Smooth muscle cell (in vitro differentiated cells): Measurements from ENCODE around the gene C2orf68. TPM values are rescaled to one million over a fixed set of nuclear protein-coding genes. Genes with fewer than 3 reads are reported as not detected.

ENCODE experiments used
- DNase-seq: peaks from one replicate; lab custom pipeline; 2025; ENCODE audit not compliant: unreplicated experiment; lab: John Stamatoyannopoulos, UW
- H2AFZ ChIP-seq: fragments of 200-600 bp; sonication (generic); 2 replicates; pipeline ENCODE4 v1.6.0; 2016; ENCODE audit warnings: antibody characterized with exemption, low read depth, mild to moderate bottlenecking
- H3F3A ChIP-seq: fragments of 200-600 bp; sonication (generic); 2 replicates; pipeline ENCODE4 v1.6.0; 2017; ENCODE audit warnings: antibody characterized with exemption, low read depth
- H3K27ac ChIP-seq: fragments of 200-600 bp; sonication (generic); 2 replicates; pipeline ENCODE4 v1.5.1; 2016; ENCODE audit warnings: low read depth, mild to moderate bottlenecking
- H3K27me3 ChIP-seq: fragments of 200-600 bp; sonication (generic); 2 replicates; pipeline ENCODE4 v1.6.1; 2016; ENCODE audit warnings: low read depth, mild to moderate bottlenecking
- H3K36me3 ChIP-seq: fragments of 200-600 bp; sonication (generic); 2 replicates; pipeline ENCODE4 v1.5.1; 2016; ENCODE audit warnings: low read depth
- H3K4me1 ChIP-seq: fragments of 200-600 bp; sonication (generic); 2 replicates; pipeline ENCODE4 v1.5.1; 2016; ENCODE audit warnings: low read depth
- H3K4me2 ChIP-seq: fragments of 200-600 bp; sonication (generic); 2 replicates; pipeline ENCODE4 v1.6.0; 2016; ENCODE audit warnings: mild to moderate bottlenecking
- H3K4me3 ChIP-seq: fragments of 200-600 bp; sonication (generic); 2 replicates; pipeline ENCODE4 v1.5.1; 2016; ENCODE audit warnings: mild to moderate bottlenecking
- H3K79me2 ChIP-seq: fragments of 200-600 bp; sonication (generic); 2 replicates; pipeline ENCODE4 v1.6.0; 2016; ENCODE audit warnings: low read depth, mild to moderate bottlenecking
- H3K9ac ChIP-seq: fragments of 200-600 bp; sonication (generic); 2 replicates; pipeline ENCODE4 v1.6.0; 2016; ENCODE audit warnings: low read depth
- H3K9me3 ChIP-seq: fragments of 200-600 bp; sonication (generic); replicated peaks from 2 replicates; pipeline ENCODE4 v1.5.1; 2016; ENCODE audit warnings: low read depth
- H4K20me1 ChIP-seq: fragments of 200-600 bp; sonication (generic); 2 replicates; pipeline ENCODE4 v1.6.0; 2016; ENCODE audit warnings: low read depth
- CTCF ChIP-seq: fragments of 200-600 bp; sonication (generic); IDR thresholded peaks from 2 replicates; pipeline ENCODE4 v1.5.1; 2017; ENCODE audit warnings: borderline replicate concordance, mild to moderate bottlenecking, antibody characterized with exemption; ENCODE audit not compliant: insufficient read depth, poor library complexity, severe bottlenecking
- WGBS: methylation state at CpG from one replicate; pipeline ENCODE4 v1.1.7; 2016; ENCODE audit warnings: low lambda C conversion rate; 5-methylcytosine and 5-hydroxymethylcytosine counted together
- polyA plus RNA-seq: library from polyadenylated mRNA; unstranded; fragments of >200 nt; fragmentation: Nextera tagmentation; extraction: Ambion mirVana; gene quantifications from 2 replicates; pipeline ENCODE4 v1.2.1, GENCODE V29; 2016
- total RNA-seq: library from RNA; depleted of rRNA; stranded (reverse); fragments of >200 nt; gene quantifications from 2 replicates; pipeline ENCODE4 v1.2.3, GENCODE V29; 2014

Gene C2orf68
- total and polyA plus RNA-seq, 2 experiments from 2014 or later, result 7.9 to 10.1 TPM

GRCh38 chr2:85613717-85614515 is 2.0 kb upstream of the C2orf68 start:
- Histone ChIP-seq H3K27me3 (no peaks in the 10 kb centered on the region), H3K9me3 (no peaks in the 10 kb centered on the region), H3F3A (peaks cover 14% of the 10 kb centered on the region), H3K4me1 (peaks cover 8% of the 10 kb centered on the region), H3K4me2 (no peak overlapping the region), H2AFZ (no peak overlapping the region), H3K27ac (no peak overlapping the region), H3K4me3 (no peak overlapping the region), H3K9ac (no peak overlapping the region), H3K79me2 (peaks cover 46% of the 10 kb centered on the region), H4K20me1 (peaks cover 21% of the 10 kb centered on the region), H3K36me3 (no peaks in the 10 kb centered on the region)
- no peak for DNase-seq
- WGBS, result 95% methylated on average over 10 of the region's 10 CpGs
- TF ChIP-seq CTCF, result no peak

- H3K27me3 ChIP-seq, result no peaks in the 10 kb centered on the region
- peaks cover 30% of the 10 kb centered on the region for H3F3A ChIP-seq
- H2AFZ ChIP-seq, result peak overlapping the region; percentile 82
- peak overlapping the region; percentile 74 for H3K4me3 ChIP-seq
- no peaks in the 10 kb centered on the region for H3K9me3 ChIP-seq
- peaks cover 26% of the 10 kb centered on the region for H3K79me2 ChIP-seq
- H3K9ac ChIP-seq, result peak overlapping the region; percentile 70
- DNase-seq, result no peak
- 5% methylated on average over 23 of the region's 24 CpGs for whole genome bisulfite sequencing
- no peak for TF ChIP-seq CTCF
- H3K36me3 ChIP-seq, result no peaks in the 10 kb centered on the region
- H3K4me1 ChIP-seq, result no peaks in the 10 kb centered on the region
- H3K4me2 ChIP-seq, result peak overlapping the region; percentile 92
- H3K27ac ChIP-seq, result peak overlapping the region; percentile 77
- H4K20me1 ChIP-seq, result peaks cover 6% of the 10 kb centered on the region
These were observed 605 bp downstream of the C2orf68 start for GRCh38 chr2:85611217-85611704.

- no peaks in the 10 kb centered on the region for H3K36me3 ChIP-seq
- no peak overlapping the region for H3K9ac ChIP-seq
- no peak for DNase-seq
- peaks cover 31% of the 10 kb centered on the region for H3K79me2 ChIP-seq
- peaks cover 4% of the 10 kb centered on the region for H3K4me1 ChIP-seq
- 85% methylated on average over 9 of the region's 9 CpGs for WGBS
- H3F3A ChIP-seq, result peaks cover 20% of the 10 kb centered on the region
- no peak for TF ChIP-seq CTCF
- H4K20me1 ChIP-seq, result peaks cover 12% of the 10 kb centered on the region
- peak overlapping the region; percentile 70 for H3K27ac ChIP-seq
- H3K4me2 ChIP-seq, result no peak overlapping the region
- H2AFZ ChIP-seq, result no peak overlapping the region
- no peak overlapping the region for H3K4me3 ChIP-seq
- H3K9me3 ChIP-seq, result no peaks in the 10 kb centered on the region
- no peaks in the 10 kb centered on the region for H3K27me3 ChIP-seq
These were observed 4.3 kb downstream of the C2orf68 start for GRCh38 chr2:85607268-85608215.
